ENCODE measurements around the gene DESI2.
"Not testable (repeated sequence)": the region's sequence is repeated elsewhere in the genome, so short reads cannot be mapped to it uniquely, and the experiment has no call there.

GRCh38 chr1:244739140-244739539, 86.2 kb downstream of the DESI2 start:
- not testable (repeated sequence) for TF ChIP-seq POLR2A (IDR thresholded peaks at IDR 0.05; ENCODE audit: low read length); GATA1 (IDR thresholded peaks at IDR 0.05; ENCODE audit: low read depth, low read length)

Data from erythroblast (primary cell).